ENCODE measurements around the gene KMT2A.
A peak's percentile ranks its signal among the peaks of the same experiment; 100 is the strongest.
"Not testable (repeated sequence)": the region's sequence is repeated elsewhere in the genome, so short reads cannot be mapped to it uniquely, and the experiment has no call there.

KMT2A gene

DNA sequence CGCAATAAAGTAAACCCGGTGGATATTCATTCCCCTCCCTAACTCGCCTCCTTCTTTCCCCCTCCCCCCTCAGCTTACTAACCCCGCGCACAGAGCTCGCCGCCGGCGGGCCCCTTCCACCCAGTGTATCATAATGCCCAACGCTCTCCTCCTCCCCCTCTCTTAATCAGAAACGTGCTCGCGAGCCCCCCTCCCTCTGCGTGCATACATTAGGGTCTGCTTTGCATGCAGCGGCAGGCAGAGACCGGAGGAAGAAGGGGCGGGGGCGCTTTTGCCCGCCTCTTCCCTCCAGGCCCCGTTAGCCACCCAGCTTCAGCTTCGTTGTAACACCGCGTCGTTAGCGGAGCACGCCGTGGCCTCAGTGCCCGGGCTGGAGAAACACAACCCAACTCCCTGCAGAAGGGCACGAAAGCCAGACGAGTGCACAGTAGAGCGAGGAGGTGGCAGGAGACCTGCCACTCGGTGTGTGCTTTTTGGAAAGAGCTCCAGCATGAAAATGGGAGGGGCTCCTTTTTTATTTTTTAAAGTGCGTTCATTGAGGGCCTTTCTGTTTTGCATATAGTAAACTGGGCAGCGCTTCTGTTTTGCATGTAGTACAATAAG lies 901 bp upstream of the KMT2A start:
- DNase-seq = peak; percentile 72

GRCh38 chr11:118436639-118437207 lies 431 bp downstream of the KMT2A start:
- DNase-seq = no peak

DNA sequence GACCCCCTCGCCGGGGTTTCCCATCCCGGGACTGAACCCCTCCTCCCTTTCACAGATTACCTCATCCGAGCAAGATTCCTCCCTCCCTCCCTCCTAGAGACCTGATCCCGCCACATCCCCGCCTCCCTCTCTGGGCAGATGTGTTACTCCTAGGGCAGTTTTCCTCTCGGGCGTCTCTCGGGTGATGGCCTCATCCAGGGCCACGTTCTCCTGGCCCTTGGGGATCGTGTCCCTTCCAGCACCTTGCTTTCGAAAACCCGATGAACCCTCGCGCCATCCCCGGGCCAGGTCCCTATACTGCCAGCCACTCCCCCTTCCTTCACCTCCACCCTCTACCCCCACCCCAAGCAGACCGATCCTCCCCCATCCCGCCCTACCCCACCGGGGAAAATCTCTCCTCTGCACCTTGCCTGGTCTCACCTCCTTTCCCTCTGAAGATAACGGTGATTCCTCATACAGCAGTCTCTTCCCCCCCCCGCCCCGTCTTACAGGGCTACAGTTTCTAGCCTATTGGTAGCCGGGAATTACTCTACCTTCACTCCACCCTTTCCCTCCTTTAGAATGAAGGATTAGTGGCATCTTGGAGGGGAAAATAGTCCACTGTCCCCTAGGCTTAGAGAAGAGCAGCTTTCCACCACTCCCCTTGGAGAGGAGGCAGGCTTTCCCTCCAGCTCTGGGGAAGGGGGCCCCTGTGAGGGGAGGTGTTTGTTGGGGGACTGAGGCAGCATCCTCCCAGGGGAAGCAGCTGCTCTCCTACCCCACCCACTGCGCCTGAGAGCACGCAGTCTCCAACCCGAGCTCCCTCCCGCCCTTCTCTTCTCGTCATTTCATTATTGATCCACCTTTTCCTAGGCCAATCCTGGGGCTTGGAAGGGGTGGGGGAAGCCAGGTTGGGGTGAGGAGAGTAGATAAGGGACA lies 1.2 kb downstream of the KMT2A start:
- peak; percentile 9 for DNase-seq

DNA sequence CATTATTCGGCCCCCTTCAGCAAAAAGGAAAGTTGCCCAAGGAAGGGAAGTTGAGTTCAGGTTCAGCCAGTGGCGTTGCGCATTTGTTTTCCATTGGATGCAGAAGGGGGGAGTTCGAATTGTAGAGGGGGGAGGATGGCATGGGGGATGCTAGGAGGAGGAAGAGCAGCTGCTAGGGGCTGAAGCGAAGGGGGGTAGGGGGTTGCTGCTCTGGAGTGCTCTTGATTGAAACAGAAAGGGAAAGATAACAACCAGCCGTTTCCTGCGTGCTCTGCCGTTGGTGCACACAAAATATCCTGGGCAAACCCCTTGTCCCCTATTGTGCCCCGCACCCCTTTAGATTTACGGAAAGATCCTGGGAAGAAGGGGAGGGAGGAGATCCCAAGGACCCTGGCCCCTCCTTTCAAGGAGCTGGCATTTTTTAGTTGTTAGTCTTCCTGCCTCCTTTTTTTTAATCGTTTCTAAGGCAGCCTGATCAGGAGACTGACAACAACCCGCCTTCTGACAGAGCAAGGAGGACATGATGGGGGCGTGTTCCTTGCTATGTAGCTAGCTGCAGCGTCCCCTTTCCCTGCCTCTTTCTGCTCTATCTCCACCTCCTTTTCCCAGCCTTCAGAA lies 2.1 kb downstream of the KMT2A start:
- no peak for DNase-seq

DNA sequence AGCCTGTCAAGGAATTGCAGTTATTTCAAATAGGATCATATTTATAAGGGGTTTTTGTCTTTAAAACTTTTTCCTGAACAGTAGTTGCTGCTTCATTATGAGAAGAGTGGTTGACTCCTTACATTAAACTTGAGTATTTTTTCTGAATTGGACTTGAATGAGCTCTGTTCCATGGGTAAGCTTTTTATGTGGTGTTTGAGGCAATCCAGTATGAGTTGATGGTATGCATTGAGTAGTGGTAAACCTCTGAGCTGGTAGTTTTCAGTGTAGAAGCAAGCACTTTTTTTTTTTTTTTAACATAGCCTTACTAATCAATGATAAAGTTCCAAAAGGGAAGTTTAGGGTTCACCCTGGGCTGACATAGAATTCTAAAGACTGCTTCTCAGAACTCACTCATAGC lies 3.4 kb downstream of the KMT2A start:
- no peak for DNase-seq

DNA sequence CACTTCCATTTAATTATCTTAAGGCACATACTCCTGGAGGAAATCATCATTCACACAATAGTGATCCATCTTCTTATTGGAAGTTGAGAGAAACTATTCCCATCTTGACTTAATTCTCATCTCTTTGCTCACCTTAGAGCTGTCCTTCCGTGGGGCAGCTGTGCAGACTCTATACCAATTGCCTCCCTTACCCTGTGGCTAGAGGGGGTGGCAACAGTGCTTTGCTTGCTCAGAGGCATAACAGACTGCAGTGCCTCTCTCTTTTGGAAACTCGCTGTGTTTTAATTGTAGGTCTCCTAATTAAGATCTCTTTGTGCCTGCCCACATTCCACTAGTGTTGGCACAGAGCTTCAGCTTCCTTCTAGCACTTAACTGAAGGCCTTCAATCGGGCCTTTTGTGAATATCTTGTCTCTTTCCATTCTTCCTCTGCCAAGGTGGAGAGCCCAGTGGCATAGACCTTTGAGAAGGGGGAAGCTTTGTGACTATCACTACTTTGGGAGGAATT lies 5.5 kb downstream of the KMT2A start:
- DNase-seq = no peak

DNA sequence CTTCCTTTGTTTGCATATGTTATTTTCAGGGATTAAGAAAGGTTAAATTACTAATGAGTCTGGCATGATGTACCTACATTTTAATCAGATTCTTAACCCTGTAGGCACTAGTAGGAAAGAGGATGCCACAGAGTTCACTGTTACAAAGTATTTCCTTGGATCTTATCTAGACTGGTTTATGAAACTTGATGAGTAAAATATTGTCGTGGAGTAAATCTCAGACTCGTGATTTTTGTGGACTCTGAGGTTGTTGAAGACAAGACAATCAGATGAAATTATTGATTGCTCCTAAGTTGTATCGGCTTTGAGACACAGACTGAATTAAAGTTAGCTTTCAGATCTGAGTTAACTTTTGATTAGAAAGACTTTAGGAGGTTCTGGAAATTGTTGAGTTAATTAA lies 6.0 kb downstream of the KMT2A start:
- DNase-seq = no peak

- DNase-seq = no peak
Measured at GRCh38 chr11:118442908-118443589, 6.8 kb downstream of the KMT2A start.

DNA sequence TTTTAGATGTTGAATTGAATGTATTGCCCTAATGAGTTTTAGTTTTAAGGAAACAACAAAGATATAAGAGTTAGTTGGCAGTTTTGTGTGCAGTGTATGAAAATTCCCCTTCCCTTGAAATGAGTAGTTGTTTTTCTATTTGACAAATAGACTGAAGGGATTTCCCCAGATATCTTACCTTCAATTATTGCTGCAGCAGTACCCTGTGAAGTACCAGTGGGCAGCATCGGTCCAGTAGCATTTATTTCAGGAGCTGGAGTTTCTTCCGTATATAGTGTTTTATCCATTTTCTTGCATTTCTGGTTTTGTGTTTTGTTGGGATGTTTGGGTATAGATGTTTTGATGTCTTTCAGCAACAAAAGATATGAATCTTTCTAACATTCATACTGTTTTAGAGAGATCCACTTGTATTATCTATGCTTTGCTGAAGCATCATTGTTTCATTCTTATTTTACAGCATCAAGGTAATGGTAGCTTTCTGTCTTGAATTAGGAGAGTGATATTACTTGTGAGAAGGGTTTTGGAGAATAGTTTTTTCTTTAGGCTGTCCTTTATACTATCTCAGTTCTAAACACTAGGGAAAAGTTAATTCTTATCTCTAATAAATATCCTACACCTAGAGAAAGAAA lies 7.4 kb downstream of the KMT2A start:
- DNase-seq = no peak

DNA sequence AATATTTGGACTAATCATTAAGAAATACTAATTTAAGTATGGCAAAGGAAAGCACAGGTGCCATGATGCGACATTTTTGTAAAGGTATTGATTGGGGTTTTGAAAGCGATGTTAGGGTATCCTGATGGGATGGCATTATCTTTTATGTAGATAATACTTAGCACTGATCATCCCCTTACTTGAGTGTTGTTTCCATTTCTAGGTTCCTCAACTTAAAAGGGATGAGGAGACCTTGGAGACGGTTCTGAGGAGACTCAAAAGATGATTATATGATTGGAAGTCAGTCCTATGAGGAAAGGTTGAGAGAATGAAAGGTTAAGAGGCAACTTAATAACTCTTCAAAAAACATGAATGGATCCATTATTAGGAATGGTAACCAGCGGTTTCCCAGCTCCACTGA lies 11.1 kb downstream of the KMT2A start:
- DNase-seq = no peak

- no peak for DNase-seq
Measured at GRCh38 chr11:118448294-118448693, 12.0 kb downstream of the KMT2A start.

DNA sequence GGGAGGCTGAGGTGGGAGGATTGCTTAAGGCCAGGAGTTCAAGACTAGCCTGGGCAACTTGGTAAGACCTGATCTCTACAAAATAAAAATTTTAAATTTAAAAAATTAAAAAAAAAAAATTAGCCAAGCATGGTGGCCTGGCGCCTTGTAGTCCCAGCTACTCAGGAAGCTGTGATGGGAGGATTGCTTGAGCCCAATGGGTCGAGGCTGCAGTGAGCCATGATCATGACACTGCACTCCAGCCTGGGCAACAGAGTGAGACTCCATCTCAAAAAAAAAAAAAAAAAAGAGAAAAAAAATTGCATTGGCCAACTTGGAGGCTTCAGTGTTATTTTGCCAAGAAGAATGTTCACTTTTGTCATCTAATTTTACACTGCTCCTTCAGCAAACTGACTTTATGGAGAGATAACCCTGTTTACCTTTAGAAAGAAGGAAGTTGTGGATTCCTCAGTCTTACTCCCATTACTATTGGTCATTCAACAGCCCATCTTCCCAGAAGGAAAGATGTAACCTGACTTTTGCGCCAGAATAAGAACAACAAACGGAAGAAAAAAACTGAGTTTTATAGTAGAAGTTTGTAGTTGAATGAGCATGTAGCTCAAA lies 13.1 kb downstream of the KMT2A start:
- DNase-seq = no peak

DNA sequence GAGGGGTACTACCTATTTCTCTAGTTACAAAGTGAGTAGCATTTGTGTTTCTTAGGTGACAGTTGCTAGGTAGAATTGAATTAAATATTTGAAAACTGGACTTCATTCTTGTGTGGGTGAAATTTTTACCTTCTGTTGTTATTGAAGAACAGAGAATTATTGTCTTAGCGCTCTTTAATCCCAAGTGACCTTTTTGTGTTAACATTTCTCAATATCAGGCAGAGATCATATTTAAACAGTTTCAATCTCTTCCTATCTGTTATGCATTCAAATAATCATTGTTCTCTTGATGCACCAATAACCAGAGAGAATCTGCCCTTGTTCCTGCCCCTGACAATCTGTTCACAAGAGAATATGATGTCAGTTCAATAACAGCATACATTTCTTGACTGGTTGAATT lies 14.2 kb downstream of the KMT2A start:
- DNase-seq = no peak

GRCh38 chr11:118462178-118462577 lies 25.9 kb downstream of the KMT2A start:
- no peak for DNase-seq

DNA sequence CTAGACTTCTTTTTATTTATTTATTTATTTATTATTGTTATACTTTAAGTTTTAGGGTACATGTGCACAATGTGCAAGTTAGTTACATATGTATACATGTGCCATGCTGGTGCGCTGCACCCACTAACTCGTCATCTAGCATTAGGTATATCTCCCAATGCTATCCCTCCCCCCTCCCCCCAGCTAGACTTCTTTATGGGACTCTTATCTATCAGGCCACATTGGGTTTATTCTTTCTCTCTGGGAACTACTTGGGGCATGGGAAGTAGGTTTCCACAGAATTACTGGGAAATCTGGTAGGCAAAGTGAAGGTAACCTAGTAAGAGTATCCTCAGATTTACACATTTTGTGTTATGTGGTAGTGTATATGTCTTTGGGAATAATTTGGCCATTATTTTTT lies 32.7 kb downstream of the KMT2A start:
- DNase-seq = not testable (repeated sequence)

- DNase-seq = no peak
Measured at GRCh38 chr11:118471030-118471429, 34.7 kb downstream of the KMT2A start.

DNA sequence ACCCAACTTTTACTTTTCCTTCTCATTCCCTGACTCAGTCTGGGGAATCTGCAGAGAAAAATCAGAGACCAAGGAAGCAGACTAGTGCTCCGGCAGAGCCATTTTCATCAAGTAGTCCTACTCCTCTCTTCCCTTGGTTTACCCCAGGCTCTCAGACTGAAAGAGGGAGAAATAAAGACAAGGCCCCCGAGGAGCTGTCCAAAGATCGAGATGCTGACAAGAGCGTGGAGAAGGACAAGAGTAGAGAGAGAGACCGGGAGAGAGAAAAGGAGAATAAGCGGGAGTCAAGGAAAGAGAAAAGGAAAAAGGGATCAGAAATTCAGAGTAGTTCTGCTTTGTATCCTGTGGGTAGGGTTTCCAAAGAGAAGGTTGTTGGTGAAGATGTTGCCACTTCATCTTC lies 37.2 kb downstream of the KMT2A start:
- no peak for DNase-seq

DNA sequence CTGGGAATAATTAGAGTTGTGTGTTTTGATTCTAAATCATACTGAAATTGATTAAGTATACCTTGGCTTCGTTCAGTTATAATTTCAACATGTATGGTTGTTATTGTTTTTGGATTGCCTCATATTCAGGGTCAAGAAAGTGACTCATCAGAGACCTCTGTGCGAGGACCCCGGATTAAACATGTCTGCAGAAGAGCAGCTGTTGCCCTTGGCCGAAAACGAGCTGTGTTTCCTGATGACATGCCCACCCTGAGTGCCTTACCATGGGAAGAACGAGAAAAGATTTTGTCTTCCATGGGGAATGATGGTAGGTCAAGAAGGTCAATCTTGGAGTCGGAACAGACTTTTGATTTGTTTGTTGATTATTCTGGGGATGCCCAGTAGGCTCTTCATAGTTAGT lies 40.4 kb downstream of the KMT2A start:
- DNase-seq = no peak

DNA sequence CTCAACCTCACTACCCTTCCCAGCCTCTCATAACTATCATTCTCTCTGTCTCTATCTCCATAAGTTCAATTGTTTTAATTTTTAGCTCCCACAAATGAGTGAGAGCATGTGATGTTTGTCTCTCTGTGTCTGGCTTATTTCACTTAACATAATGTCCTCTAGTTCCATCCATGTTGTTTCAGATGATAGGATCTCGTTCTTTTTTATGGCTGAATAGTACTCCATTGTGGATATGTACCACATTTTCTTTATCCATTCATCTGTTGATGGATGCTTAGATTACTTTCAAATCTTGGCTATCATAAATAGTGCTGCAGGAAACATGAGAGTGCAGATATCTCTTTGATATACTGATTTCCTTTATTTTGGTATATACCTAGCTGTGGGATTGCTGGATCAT lies 44.9 kb downstream of the KMT2A start:
- not testable (repeated sequence) for DNase-seq

GRCh38 chr11:118484405-118484804 lies 48.1 kb downstream of the KMT2A start:
- no peak for DNase-seq

DNA sequence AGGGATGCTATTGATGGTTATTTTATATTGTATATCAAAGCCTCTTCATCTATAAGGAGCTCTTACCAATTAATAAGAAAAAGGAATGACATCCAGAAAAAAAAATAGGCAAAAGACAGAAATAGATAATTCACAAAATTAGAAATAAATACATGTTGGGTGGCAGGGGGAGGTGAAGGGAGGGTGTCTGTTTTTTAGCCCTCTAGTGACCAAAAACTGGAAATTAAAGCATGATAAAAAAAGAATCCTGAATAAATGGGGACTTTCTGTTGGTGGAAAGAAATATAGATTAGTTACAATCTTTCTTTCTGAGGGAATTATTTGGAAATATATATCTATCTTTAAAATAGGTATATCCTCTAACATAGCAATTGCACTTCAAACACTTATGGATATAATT lies 49.0 kb downstream of the KMT2A start:
- no peak for DNase-seq

Data from DMS 273 treated with DMSO at 0.1 percent for 48 hours (cell line).